ENCODE data around the gene ZNF778. TPM values are rescaled to one million over a fixed set of nuclear protein-coding genes. Genes with fewer than 3 reads are reported as not detected.

Gene ZNF778
- total and polyA plus RNA-seq, 10 of the 15 experiments (the other 5 are each of a cell fraction or from before 2014, with no cell fraction given): 0.20 to 9.7 (median 4.1) TPM

- TF ChIP-seq BCL3 (IDR thresholded peaks at IDR 0.05; ENCODE audit: borderline replicate concordance, insufficient read depth, low read depth, low read length, poor library complexity, severe bottlenecking) (peak; percentile 7), E4F1 (IDR thresholded peaks at IDR 0.05; ENCODE audit: borderline replicate concordance, partially characterized antibody) (no peak), KLF5 (IDR thresholded peaks at IDR 0.05; ENCODE audit: partially characterized antibody) (no peak), BCLAF1 (IDR thresholded peaks at IDR 0.05) (no peak)
- no peak for FAIRE-seq
- Histone ChIP-seq H3K4me3 (no peak overlapping the region), H3K9ac (ENCODE audit: control insufficient read depth, insufficient read depth, low read length) (no peak overlapping the region), H3K4me2 (ENCODE audit: control insufficient read depth, insufficient read depth) (no peak overlapping the region), H3K27me3 (replicated peaks in 1 of 2; ENCODE audit: control insufficient read depth in 2 of 2, insufficient read depth in 2 of 2, low read length in 1 of 2) (no peaks in the 10 kb centered on the region), H3K36me3 (ENCODE audit: control insufficient read depth in 2 of 2, insufficient read depth in 2 of 2, low read length in 1 of 2) (peaks cover 6 to 17% of the 10 kb centered on the region in 2 experiments), H2AFZ (ENCODE audit: control insufficient read depth, low read depth, low read length) (no peak overlapping the region), H3K4me1 (ENCODE audit: control insufficient read depth, insufficient read depth, low read length) (no peaks in the 10 kb centered on the region; the same call in 1 of the 2 replicates), H3K27ac (ENCODE audit: control insufficient read depth, insufficient read depth) (no peak overlapping the region), H3K9me3 (replicated peaks; ENCODE audit: control insufficient read depth, insufficient read depth, low read length) (peaks cover 3% of the 10 kb centered on the region), H4K20me1 (ENCODE audit: control insufficient read depth, insufficient read depth) (no peaks in the 10 kb centered on the region), H3K79me2 (ENCODE audit: control insufficient read depth, insufficient read depth, low read length) (peaks cover 6% of the 10 kb centered on the region)
- 87% methylated on average over 3 of the region's 3 CpGs for whole genome bisulfite sequencing (ENCODE audit: insufficient coverage, insufficient replicate concordance, low lambda C conversion rate, missing lambda C conversion rate)
- in situ Hi-C loops (cut with MboI) (no loop called here), intact Hi-C loops (cut with micrococcal nuclease; ENCODE audit: unreplicated experiment) (no loop called here)
- no peak for ATAC-seq
- POLR2A ChIA-PET: no interaction called here
- BruUV-seq (replicated peaks): no TSS peak
- CTCF ChIA-PET: no interaction called here
- SMC1A ChIA-PET (ENCODE audit: uncharacterized antibody, unreplicated experiment): no interaction called here
- no peak for DNase-seq (ENCODE audit: low read depth, low spot score)
- RAD21 ChIA-PET (ENCODE audit: unreplicated experiment): no interaction called here
Observed at GRCh38 chr16:89221604-89222003, 4.1 kb downstream of the ZNF778 start.

All from GM12878 (cell line).